Spleen (tissue), 11 donors: ENCODE measurements around the gene NACA. TPM values are rescaled to one million over a fixed set of nuclear protein-coding genes. Genes with fewer than 3 reads are reported as not detected.
"Not testable (repeated sequence)": the region's sequence is repeated elsewhere in the genome, so short reads cannot be mapped to it uniquely, and the experiment has no call there.

Experiments
- DNase-seq: peaks from one replicate; pipeline ENCODE4 v3.0.0-alpha.2; 2020
- H3K27ac ChIP-seq, 8 donors: fragments of 200-600 bp; sonication (generic) in 7 of 8; 1 replicate in 4 of 8; 2 replicates in 4 of 8; pipeline versions ENCODE4 v1.5.0 to v1.8.0; 2016 to 2021; ENCODE audit warnings: inconsistent platforms in 4 of 8, mild to moderate bottlenecking in 4 of 8, moderate library complexity in 1 of 8
- H3K27me3 ChIP-seq, 7 donors: fragments of 200-600 bp; sonication (generic) in 6 of 7; replicated peaks in 1 of 7; 1 replicate in 4 of 7; 2 replicates in 3 of 7; pipeline versions ENCODE4 v1.5.0 to v1.8.0; 2016 to 2021; ENCODE audit warnings: inconsistent platforms in 3 of 7, mild to moderate bottlenecking in 1 of 7
- H3K36me3 ChIP-seq, 6 donors: fragments of 200-600 bp; sonication (generic) in 5 of 6; 1 replicate in 4 of 6; 2 replicates in 2 of 6; pipeline versions ENCODE4 v1.5.0 to v1.8.0; 2016 to 2021; ENCODE audit warnings: inconsistent platforms in 2 of 6
- H3K4me1 ChIP-seq, 6 donors: fragments of 200-600 bp; sonication (generic) in 5 of 6; 1 replicate in 3 of 6; 2 replicates in 3 of 6; pipeline versions ENCODE4 v1.5.0 to v1.8.0; 2016 to 2021; ENCODE audit warnings: inconsistent platforms in 3 of 6
- H3K4me3 ChIP-seq, 8 donors: fragments of 200-600 bp; sonication (generic) in 7 of 8; 1 replicate in 4 of 8; 2 replicates in 4 of 8; pipeline versions ENCODE4 v1.5.0 to v1.8.0; 2016 to 2021; ENCODE audit warnings: inconsistent platforms in 4 of 8, mild to moderate bottlenecking in 4 of 8, moderate library complexity in 2 of 8
- H3K9me3 ChIP-seq, 8 donors: fragments of 200-600 bp; sonication (generic) in 7 of 8; 1 replicate in 4 of 8; 2 replicates in 4 of 8; pipeline versions ENCODE4 v1.5.0 to v1.8.0; 2016 to 2021; ENCODE audit warnings: inconsistent platforms in 4 of 8
- POLR2A ChIP-seq, 3 donors: fragments of 450-650 bp; IDR thresholded peaks; one replicate each; pipeline ENCODE4 v1.5.1; 2017; ENCODE audit warnings: antibody characterized with exemption in 3 of 3, mild to moderate bottlenecking in 1 of 3
- POLR2AphosphoS5 ChIP-seq, 3 donors: sonication (generic); formaldehyde crosslinking; IDR thresholded peaks; one replicate each; pipeline ENCODE4 v1.5.1; 2017; ENCODE audit warnings: antibody characterized with exemption in 3 of 3
- WGBS, 5 donors: extraction: QIAGEN DNeasy Blood & Tissue Kit in 3 of 5; methylation state at CpG; one replicate each; pipeline versions ENCODE4 v1.1.5 to v1.1.7; 2013 to 2018; 5-methylcytosine and 5-hydroxymethylcytosine counted together
- intact Hi-C: fragments of 100-400 bp; cut with DNase I; formaldehyde crosslinking; loops from one replicate; pipeline ENCODE4 v1.15.0; 2023; ENCODE audit warnings: low total_unique reads
- polyA plus RNA-seq, 3 donors: library from polyadenylated mRNA; stranded (reverse); fragments of 200-250 nt; gene quantifications; one replicate each; pipeline ENCODE4 v1.2.1, GENCODE V29; 2013
- total RNA-seq, 7 donors: library from RNA; depleted of rRNA in 3 of 7; stranded (reverse); fragments of >200 nt in 3 of 7; fragmentation: NEBNext Ultra II Directional in 4 of 7; extraction: Animal tissue kit (Norgen Biotek cat#: 25700) in 4 of 7; gene quantifications; one replicate each; pipeline versions ENCODE4 v1.1.0 to v1.2.1, GENCODE V29; 2016 to 2021
- TF ChIP-seq, protein P1 (sequence below), 11 experiments: fragments of 200-600 bp in 7 of 11; fragments of 450-650 bp in 4 of 11; sonication (generic) in 4 of 11; IDR thresholded peaks in 8 of 11; conservative IDR thresholded peaks in 3 of 11; 1 replicate in 7 of 11; 2 replicates in 4 of 11; pipeline versions ENCODE4 v1.4.0 to v1.8.0; 2016 to 2021; ENCODE audit warnings: antibody characterized with exemption in 11 of 11, inconsistent platforms in 4 of 11, mild to moderate bottlenecking in 1 of 11
- donor health status: healthy with polysubstance abuse.
- donor health status: DM: no; HTN: no; CAD: no; lungs with moderate emphysema.
- donor health status: DM: no; HTN: no; CAD: no.
- donor health status: Bipolar disorder and iron deficiency.
- donor health status: healthy.
- donor health status: DM: no; HTN: no; CAD: no.
- donor health status: DM: yes; HTN: yes; CAD: no.

Gene NACA
- total and polyA plus RNA-seq, 10 donors, result 535 to 3,231 (median 780) TPM

DNA sequence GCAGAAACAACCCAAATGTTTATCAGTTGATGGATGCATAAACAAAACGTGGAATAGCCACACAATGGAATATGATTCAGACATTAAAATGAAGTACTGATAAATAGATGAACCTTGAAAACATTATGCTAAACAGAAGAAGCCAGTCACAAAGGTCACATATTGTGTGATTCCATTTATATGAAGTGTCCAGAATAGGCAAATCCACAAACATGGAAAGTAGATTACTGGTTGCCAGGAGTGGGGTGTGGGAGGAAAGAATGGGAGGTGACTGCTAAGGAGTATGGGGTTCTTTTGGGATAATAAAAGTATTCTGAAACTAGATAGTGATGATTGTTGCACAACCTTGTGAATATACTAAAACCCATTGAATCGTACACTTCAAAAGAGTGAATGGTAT lies 36.7 kb upstream of the NACA start:
- Histone ChIP-seq H3K36me3 (no peaks in the 10 kb centered on the region), H3K27ac (no peak overlapping the region), H3K4me1 (peaks cover 0 to 20% (median 10%) of the 10 kb centered on the region in 6 donors), H3K9me3 (peaks cover 0 to 11% (median 4%) of the 10 kb centered on the region in 8 donors), H3K4me3 (no peak overlapping the region), H3K27me3 (no peaks in the 10 kb centered on the region)
- no peak for DNase-seq
- 74 to 88% (median 76%) methylated on average over 2 of the region's 2 CpGs for WGBS, 5 donors
- intact Hi-C loops, result loop anchor here (5.0 kb wide), 1 partner anchor 230 kb away; a partner anchor contains a TSS
- TF ChIP-seq, protein P1, sequence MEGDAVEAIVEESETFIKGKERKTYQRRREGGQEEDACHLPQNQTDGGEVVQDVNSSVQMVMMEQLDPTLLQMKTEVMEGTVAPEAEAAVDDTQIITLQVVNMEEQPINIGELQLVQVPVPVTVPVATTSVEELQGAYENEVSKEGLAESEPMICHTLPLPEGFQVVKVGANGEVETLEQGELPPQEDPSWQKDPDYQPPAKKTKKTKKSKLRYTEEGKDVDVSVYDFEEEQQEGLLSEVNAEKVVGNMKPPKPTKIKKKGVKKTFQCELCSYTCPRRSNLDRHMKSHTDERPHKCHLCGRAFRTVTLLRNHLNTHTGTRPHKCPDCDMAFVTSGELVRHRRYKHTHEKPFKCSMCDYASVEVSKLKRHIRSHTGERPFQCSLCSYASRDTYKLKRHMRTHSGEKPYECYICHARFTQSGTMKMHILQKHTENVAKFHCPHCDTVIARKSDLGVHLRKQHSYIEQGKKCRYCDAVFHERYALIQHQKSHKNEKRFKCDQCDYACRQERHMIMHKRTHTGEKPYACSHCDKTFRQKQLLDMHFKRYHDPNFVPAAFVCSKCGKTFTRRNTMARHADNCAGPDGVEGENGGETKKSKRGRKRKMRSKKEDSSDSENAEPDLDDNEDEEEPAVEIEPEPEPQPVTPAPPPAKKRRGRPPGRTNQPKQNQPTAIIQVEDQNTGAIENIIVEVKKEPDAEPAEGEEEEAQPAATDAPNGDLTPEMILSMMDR (IDR thresholded peaks at IDR 0.05 in 8 of 11, conservative IDR thresholded peaks at IDR 0.05 in 3 of 11), result no peak
- TF ChIP-seq POLR2A (IDR thresholded peaks at IDR 0.05), result no peak
- no peak for TF ChIP-seq POLR2AphosphoS5 (IDR thresholded peaks at IDR 0.05)

DNA sequence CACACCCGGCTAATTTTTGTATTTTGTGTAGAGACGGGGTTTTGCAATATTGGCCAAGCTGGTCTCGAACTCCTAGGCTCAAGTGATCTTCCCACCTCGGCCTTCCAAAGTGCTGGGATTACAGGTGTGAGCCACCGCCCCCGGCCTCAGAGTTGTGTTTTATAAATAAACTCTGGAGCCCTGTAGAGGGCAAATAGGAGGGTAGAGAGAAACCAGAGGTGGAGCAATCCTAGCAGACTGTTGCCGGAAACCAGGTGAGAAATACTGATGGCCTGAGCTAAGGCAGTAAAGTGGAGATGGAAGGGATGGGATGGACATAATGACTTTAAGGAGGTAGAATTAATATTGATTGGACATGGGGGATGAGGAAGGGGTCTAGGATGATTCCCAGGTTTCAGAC lies 35.4 kb upstream of the NACA start:
- 79 to 91% (median 85%) methylated on average over 7 of the region's 7 CpGs for WGBS, 5 donors
- intact Hi-C loops, result loop anchor here (5.0 kb wide), 1 partner anchor 232 kb away; a partner anchor contains a TSS
- no peak overlapping the region for H3K27ac ChIP-seq
- H3K27me3 ChIP-seq, result no peaks in the 10 kb centered on the region
- H3K4me1 ChIP-seq, result peaks cover 0 to 16% (median 11%) of the 10 kb centered on the region in 6 donors
- peaks cover 0 to 11% (median 4%) of the 10 kb centered on the region in 8 donors for H3K9me3 ChIP-seq
- TF ChIP-seq, protein P1 (IDR thresholded peaks at IDR 0.05 in 8 of 11, conservative IDR thresholded peaks at IDR 0.05 in 3 of 11), result no peak
- no peak for TF ChIP-seq POLR2A (IDR thresholded peaks at IDR 0.05)
- TF ChIP-seq POLR2AphosphoS5 (IDR thresholded peaks at IDR 0.05), result no peak
- H3K36me3 ChIP-seq, result no peaks in the 10 kb centered on the region
- DNase-seq, result no peak
- H3K4me3 ChIP-seq, result no peak overlapping the region

DNA sequence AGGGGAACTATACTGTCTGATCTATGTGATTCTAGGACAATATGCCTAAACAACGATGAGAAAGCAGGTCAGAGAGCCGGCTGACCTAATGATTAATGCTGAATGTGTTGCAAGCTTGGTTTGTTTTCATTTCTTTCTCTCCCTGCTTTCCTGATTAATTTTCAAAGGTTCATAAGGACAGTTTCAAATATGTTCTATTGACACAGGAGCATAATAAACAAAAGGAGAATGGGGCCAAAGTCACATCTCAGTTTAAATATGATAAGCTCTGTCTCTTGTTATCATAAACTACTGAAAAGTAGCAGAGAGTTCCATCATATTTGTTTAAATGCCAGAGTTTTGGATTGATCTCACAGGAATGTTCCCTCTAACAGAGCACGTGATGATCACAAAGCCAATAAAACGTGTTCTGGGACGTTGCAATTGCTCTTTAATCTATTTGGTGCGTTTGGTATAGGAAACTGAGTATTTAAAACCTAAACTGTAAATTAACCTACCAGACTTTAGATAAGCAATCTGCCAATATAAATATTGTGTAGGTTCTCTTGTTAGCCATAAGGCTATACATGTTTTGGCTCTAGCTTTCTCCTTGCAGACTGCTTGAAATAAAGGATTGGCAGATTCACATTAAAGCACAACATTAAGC lies 34.3 kb upstream of the NACA start:
- TF ChIP-seq POLR2AphosphoS5 (IDR thresholded peaks at IDR 0.05), result no peak
- TF ChIP-seq, protein P1 (IDR thresholded peaks at IDR 0.05 in 8 of 11, conservative IDR thresholded peaks at IDR 0.05 in 3 of 11), result no peak
- TF ChIP-seq POLR2A (IDR thresholded peaks at IDR 0.05), result no peak

DNA sequence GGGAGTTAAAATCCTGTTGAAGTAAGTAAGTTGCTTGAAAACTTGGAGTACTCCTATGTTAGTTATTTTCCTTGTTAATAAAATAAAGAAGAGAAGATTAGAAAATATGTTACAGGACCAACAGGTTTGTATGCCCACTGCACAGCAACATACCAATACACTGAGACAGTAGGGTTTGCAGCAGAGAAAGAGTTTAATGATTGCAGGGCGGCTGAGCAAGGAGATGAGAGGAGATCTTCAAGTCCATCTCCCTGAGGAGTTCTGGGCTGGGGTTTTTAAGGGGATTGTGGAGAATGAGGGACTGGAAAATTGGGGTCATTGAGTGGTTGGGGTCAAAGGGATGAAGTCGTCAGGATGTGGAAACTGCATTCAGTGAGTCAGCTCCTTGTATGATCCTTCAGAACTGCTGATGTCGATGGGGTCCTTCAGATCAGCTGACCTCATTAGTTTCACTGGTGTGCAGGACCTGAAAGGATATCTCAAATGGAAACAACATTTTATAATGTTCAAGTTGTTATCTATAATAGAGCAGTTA lies 33.7 kb upstream of the NACA start:
- intact Hi-C loops, result loop anchor here (10.0 kb wide), 1 partner anchor 306 kb away; no protein-coding TSS in a partner anchor
- WGBS, 5 donors, result 74 to 82% (median 79%) methylated on average over 3 of the region's 3 CpGs
- Histone ChIP-seq H3K9me3 (peaks cover 0 to 11% (median 4%) of the 10 kb centered on the region in 8 donors), H3K27me3 (no peaks in the 10 kb centered on the region), H3K36me3 (no peaks in the 10 kb centered on the region), H3K4me1 (peaks cover 0 to 16% (median 11%) of the 10 kb centered on the region in 6 donors), H3K27ac (no peak overlapping the region), H3K4me3 (no peak overlapping the region)
- TF ChIP-seq, protein P1 (IDR thresholded peaks at IDR 0.05 in 8 of 11, conservative IDR thresholded peaks at IDR 0.05 in 3 of 11), result no peak
- TF ChIP-seq POLR2A (IDR thresholded peaks at IDR 0.05) (no peak), POLR2AphosphoS5 (IDR thresholded peaks at IDR 0.05) (no peak)
- no peak for DNase-seq

More for the DNA sequence above, 34.3 kb upstream of the NACA start:
- peaks cover 0 to 11% (median 4%) of the 10 kb centered on the region in 8 donors for H3K9me3 ChIP-seq
- H3K4me1 ChIP-seq, result peaks cover 0 to 16% (median 11%) of the 10 kb centered on the region in 6 donors
- no peak overlapping the region for H3K27ac ChIP-seq
- H3K4me3 ChIP-seq, result no peak overlapping the region
- intact Hi-C loops, result loop anchor here (10.0 kb wide), 1 partner anchor 305 kb away; no protein-coding TSS in a partner anchor
- WGBS, 5 donors, result 85 to 93% (median 89%) methylated on average over 6 of the region's 6 CpGs
- DNase-seq, result no peak
- H3K36me3 ChIP-seq, result no peaks in the 10 kb centered on the region
- no peaks in the 10 kb centered on the region for H3K27me3 ChIP-seq

DNA sequence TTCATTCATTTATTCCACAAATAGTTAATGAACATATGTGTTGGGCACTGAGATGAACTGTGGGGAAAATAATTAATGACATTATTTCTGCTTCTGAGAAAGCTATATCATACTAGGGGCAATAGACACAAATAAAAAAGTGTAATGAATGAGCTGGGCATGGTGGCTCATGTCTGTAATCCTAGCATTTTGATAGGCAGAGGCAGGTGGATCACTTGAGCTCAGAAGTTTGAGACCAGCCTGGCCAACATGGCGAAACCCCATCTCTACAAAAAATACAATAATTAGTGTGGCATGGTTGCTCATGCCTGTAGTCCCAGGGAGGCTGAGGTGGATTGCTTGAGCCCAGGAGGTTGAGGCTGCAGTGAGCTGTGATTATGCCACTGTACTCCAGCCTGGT lies 32.9 kb upstream of the NACA start:
- H3K27me3 ChIP-seq, H3K27ac ChIP-seq, H3K4me3 ChIP-seq, DNase-seq, H3K36me3 ChIP-seq: not testable (repeated sequence)
- intact Hi-C loops, result loop anchor here (10.0 kb wide), 1 partner anchor 307 kb away; no protein-coding TSS in a partner anchor
- peaks cover 0 to 16% (median 11%) of the 10 kb centered on the region in 6 donors for H3K4me1 ChIP-seq
- 93 to 100% (median 95%) methylated on average over 1 of the region's 1 CpG for WGBS, 5 donors
- H3K9me3 ChIP-seq, result peaks cover 0 to 11% (median 4%) of the 10 kb centered on the region in 8 donors
